ELR (cell line): Measurements from ENCODE around the gene ENOX1.

ENCODE experiments used
- DNase-seq: peaks from one replicate; pipeline ENCODE4 v3.0.0-alpha.2; 2015; ENCODE audit warnings: low read depth

Gene ENOX1

DNA sequence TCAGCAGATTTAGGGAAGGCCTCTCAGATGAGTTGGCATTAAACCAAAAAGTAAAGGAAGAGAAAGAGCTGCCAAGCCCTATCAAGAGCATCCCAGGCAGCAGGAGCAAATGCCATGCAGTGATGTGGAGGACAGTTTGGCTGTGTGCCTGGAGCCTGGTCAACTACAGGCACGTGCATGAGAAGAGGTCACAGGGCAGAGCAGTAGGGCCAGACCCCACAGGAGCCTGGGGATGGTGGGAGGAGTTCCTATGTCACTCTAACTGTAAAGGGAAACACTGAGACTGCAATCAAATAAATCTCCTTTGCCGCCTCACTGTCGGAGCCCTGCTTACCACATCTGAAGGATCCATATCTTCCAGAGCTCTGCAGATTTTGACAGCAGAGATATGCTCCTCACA is 240.5 kb downstream of the ENOX1 start:
- DNase-seq, result no peak

DNA sequence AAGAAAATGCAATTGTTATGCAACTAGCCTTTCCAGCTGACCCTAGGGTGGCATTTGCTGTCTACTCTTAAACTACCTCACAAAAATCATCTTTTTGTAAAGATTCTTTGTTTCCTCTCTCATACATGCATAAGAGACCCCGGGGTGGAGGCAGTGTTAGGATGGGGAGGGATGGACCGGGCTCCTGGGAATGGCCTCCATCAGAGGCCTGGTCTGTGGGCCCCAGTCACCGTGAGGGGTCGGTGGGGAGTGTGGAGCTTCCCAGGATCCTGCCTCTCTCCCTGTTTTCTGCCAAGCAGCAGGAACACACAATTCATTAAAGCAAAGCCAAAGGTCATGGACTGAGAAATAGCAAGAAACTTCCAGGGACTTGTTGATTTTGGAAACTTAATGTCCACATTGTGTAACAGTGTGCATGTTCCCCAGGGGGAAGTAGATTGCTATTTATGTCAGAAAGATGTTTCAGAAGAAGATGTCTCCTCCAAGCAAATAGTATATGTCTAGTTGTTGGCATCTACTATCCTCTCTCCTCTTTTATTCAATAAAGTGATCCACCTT is 241.4 kb downstream of the ENOX1 start:
- no peak for DNase-seq

DNA sequence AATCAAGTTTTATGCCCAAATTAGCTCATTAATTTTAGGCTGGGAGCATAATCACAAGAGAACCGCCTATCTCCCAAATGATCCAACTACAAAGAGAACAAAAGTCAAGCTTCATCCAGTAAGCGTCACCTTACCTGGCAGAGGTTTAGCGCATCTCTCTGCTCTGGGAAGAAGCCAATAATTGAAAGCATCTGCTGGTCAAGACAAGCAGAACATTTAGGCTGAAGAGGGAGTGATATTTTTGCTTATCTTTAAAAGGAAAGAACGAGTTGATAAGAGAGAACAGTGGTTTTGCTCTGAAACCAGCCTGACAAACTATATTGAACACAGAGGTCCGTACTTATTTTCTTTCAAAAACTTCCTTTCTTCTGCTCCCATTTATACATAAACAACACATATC is 242.1 kb downstream of the ENOX1 start:
- DNase-seq, result no peak

DNA sequence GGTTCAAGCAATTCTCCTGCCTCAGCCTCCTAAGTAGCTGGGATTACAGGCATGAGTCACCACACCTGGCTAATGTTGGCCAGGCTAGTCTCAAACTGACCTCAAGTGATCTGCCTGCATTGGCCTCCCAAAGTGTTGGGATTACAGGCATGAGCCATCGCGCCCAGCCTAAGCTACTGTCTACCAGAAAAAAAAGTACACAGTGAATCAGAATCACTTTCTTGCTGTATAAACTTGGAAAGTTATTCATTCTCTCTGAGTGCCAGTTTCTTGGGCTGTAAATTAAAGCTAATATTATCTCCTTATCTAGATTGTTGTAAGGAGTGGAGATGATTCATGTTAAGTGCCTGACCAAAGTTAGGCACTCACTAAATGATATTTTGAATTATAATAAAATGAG is 242.8 kb downstream of the ENOX1 start:
- peak; percentile 26 for DNase-seq

DNA sequence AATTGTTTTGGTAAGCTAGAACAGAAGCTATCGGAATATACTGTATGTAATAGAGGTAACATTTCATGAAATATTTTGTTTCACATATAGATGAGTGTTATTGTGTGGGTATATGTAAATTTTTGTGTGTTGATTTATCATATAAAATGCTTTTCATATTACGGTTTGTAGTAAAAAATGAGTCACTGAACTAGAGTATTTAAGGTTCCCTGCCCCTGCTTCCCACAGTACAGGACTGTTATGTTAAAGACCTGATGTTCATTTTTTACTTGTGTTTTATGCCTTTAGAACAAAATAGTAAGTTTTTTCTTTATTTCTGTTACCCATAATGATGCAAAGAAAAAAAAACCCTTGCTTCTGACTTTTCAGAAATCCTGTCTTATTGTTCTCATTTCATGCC is 243.4 kb downstream of the ENOX1 start:
- peak; percentile 41 for DNase-seq

DNA sequence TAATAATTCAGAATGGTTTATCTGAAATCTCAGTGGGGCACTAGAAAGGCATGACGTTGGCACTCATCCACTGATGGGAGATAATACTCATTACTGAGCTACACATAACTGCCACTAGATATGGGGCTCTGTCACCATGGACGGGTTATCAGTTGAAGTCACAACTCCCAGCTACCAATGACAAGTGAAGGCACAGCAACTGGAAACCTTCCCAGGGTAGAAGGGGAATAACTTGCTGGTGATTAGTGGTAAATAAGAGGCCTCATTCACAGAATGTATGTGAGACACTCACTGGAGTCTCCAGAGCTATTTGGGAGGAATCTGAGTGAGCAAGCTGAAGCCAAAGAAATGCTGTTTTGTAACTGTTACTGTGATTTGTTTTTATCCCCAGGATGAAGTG is 249.6 kb downstream of the ENOX1 start:
- DNase-seq, result no peak

DNA sequence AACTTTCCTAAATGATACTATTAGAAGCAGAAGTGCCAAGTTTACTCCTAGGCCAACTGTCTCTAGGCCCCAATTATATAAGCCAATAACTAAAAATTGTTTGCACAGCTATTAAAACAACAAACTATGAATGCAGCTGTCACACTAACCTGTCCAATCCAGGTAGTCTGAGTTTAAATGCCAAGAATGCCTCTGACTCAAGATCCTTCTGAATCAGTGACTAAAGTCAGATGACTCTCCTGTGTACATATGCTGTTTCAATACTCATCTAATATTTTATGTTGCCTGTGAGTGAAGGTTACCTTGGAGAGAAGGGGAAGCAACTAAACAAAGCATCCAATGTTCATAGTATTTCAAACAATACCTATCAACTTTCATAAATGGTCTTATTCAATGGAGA is 257.0 kb downstream of the ENOX1 start:
- no peak for DNase-seq

DNA sequence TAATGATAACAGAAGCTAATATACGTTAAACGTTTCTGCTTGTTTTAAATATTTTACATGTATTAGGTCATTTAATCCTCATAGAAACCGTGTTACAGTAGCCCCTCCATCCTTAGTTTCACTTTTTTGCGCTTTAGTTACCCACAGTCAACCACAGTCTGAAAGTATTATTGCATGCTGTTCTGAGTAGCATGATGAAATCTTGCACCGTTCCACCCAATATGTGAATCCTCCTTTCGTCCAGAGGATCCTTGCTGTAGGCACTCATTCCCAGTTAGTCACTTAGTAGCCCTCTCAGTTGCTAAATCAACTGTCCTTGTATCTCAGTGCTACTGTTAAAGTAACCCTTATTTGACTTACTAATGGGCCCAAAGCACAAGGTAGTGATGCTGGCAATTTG is 257.8 kb downstream of the ENOX1 start:
- DNase-seq, result no peak

DNA sequence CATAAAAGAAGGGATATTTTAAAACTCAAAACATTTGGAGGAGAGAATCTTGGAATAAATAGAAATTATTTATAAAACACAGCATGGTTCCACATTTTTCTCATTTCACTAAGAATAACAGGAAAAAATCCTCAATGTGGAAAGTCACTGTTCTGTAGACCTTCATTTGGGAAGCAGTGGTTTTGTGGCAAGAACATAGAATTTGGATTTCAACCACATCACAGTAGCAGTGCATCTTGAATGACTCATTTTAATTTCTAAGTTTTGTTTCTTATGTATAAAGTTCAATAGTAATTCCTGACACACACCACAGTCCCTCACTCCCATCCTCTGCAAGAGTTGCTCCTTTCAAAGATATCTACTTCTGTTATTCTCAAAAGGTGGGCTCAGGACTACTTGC is 264.0 kb downstream of the ENOX1 start:
- peak; percentile 13 for DNase-seq

DNA sequence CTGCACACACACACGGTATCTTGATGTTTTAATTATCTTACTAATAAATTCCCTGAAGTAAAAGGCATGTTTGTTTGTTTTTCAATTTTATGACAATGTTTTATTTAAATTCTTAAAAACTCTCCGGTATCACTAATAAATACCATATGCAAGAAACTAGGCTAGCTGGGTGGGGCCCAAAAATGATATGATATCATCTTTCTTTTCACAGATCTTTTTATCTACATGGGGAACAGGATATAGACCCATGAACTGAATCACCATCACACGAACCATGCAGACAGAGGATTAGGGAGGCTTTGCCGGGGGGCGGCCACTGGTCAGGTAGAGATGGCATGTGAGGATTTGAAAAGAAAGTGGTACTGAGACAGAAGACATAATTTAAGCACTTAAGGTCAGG is 266.4 kb downstream of the ENOX1 start:
- DNase-seq, result no peak

DNA sequence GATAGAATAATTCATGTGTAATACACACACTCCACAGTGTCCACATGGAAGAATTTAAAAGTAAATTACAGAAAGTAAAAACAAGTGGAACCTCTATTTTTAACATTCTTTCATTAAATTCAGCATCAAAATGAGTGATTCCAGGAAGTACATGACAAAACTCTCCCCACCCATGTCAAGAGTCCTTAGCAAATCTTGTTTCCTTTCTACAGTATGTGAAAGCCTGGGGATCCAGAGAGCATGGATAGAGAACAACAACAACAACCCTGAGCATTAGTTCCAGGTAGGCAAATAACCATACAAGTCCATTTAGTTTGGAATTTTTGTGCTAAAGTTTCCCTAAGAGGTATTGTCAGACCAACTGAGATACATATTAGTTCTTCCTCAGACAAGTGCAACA is 267.9 kb downstream of the ENOX1 start:
- DNase-seq, result no peak

DNA sequence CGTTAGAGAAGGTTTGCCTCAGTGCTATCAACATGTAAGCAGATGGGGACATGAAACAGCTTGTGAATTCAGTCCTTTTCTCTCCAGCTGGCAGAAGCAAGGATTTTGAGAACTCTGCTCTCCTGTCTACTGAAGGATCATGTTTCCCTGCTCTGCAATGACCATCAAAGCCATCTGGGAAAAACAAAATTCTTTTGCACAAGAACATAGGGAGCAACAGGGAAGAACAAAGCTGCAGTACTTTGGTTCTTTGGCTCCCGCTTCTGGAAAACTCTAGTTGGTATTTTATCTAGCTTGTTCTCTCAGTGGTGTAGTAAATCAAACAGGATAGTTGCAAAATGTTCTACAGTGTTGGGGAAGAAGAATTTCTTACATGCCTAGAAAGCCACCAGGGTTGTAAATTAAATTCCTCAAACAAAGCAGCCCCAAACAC is 270.4 kb downstream of the ENOX1 start:
- DNase-seq, result no peak

DNA sequence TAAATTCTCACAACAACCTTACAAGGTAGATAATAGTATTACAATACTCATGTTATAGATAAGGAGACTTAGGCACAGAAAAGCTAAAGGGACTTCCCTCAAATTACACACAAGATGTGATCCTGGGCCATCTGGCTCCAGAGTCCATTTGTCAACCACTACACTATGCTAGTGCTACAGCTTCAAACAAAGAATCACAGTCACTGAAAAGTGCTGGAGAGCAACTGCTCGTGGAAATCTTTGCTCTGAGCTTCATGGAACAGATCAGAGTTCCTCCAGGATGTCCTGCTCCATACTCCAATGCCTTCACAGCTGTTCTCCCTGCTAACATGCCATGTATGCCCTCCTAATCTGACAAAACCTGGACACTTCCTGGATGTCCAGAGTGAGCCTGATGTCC is 271.2 kb downstream of the ENOX1 start:
- DNase-seq, result no peak

DNA sequence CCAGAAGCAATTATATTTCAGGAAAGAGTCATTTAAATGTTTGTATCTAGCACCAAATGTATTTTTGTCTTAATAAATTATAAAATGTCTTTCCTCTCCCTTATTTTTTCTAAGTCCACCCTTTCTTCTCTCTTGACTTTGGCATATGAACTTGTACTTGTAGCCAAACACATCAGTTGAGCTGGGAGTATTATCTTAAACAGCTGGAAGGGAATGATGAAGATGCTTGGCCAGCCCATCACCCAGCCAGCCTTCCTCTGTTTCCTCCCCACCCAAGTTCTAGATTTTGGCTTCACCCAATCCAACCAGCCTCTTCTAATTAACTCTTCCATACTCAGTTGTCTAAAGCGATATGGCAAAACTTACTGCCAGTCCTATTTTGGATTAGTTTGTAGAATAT is 272.5 kb downstream of the ENOX1 start:
- DNase-seq, result no peak

DNA sequence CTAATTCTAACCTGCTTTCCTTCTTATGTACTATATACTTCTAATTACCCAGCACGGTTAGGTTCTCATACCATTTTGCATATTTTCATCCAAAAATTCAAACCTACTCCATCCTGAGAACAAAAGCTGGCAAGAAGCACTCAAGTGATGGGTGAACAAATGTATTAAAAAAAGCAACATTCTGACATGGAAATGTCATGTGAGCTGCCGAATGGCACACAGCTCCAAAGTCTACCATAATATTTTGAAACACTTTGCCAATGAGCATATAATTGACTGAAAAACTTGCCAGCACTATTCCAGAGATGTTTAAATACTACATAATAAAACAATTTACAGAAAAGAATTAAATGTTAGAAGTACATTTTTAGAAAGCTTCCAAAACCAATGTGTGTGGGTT is 274.6 kb downstream of the ENOX1 start:
- no peak for DNase-seq

DNA sequence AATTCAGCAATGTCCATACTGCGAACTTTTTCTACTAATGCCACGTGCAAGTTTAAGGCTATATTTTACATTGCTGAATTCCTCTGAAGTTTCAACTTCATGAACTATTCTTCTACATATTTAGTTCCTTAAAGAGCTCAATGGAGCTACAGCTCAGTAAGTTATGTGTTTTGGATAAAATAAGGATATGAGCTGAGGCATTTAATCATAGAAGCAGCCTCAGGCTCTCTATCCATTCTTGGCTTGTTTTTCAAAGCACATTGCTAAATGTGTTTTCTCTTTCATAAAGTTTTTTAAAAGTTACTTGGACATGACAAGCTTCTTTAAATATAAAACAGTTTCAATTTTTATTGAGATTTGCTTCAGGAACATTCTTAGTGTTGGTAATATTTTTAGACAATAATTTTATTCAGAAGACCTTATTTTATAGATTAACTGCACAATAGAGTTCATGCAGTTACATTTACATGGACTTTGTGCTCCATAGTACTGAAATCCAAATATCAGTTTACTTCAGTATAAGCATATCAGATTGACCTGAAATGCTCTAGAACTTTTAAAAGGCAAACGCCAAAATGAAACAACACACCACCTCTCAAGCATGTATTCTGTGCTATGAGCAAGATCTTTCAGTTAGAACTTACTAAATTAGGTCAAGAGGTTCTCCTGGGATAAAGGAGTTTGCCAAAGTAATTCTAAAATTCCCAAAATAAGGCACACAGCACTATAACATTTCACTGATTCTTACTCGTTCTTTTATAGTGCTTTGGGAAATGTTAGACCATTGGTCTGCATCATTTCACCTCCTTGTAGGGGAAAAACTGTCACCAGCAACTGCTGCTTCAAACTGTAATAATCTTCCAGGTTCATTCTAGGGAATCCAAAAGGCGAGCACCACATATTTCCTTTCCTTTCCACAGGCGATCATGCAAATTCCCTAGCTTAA is 275.5 kb downstream of the ENOX1 start:
- DNase-seq, result no peak

DNA sequence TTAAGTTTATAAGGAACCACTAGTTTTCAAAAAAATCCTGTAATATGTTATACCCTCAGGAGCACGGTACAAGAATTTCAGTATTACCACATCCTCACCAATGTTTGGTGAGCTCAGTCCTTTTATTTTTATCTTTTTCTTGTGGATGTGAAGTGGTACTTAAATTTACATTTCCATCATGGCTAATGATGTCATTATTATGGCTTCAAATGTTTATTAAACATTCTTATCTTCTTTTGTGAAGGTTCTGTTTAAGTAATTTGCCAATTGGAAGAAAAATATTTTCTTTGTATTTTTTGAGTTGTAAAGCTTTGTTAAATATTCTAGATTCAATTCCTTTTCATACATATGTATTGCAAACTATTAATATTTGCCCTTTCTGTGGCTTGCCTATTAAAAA is 291.0 kb downstream of the ENOX1 start:
- DNase-seq, result no peak

DNA sequence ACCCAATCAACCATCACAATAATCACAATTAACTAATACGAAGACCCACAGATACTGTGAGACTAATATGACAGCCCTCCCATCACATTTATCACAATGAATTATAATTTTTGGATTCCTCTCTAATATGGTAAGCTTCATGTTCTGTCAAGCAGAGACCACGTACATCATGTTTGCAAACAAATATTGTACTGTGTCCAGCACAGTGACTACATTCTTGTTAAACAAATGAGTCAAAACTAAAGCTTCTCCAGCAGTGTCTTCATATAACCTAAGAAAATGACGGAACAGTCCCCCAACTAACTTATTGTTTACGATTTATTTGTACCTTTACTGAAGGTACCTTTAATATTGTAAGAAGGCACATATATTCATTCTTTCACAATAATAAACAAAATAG is 292.6 kb downstream of the ENOX1 start:
- DNase-seq, result no peak

DNA sequence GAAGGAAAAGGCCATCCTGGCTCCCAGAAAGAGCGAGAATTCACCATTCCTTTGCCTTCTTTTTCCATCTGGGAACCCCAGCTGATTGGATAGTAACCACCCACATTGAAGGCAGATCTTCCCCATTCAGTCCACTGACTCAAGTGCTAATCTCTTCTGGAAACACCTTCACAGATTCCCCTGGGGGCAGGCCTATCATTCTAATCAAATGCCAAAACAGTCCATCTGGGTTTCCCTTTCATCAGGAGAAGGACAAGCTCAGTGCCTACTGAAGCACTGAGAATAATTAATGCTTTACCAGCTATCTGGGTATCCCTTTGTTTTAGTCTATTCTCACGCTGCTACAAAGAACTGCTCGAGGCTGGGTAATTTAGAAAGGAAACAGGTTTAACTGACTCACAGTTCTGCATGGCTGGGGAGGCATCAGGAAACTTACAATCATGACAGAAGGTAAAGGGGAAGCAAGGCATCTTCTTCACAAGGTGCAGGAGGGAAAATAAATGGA is 293.2 kb downstream of the ENOX1 start:
- DNase-seq, result no peak

DNA sequence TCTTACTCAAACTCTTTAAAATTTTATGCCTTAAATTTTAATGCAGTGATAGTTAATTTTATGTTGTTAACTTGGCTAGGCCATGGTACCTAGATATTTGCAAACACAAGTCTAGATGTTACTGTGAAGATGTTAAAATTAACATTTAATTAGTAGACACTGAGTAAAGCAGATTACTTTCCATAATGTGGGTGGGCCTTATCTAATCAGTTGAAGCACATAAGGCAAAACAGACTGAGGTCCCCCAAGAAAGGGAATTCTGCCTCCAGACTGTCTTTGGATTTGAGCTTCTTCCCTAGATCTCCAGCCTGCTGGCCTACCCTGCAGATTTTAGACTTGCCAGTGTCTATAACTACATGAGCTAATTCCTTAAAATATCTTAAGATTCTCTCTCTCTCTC is 294.0 kb downstream of the ENOX1 start:
- no peak for DNase-seq

DNA sequence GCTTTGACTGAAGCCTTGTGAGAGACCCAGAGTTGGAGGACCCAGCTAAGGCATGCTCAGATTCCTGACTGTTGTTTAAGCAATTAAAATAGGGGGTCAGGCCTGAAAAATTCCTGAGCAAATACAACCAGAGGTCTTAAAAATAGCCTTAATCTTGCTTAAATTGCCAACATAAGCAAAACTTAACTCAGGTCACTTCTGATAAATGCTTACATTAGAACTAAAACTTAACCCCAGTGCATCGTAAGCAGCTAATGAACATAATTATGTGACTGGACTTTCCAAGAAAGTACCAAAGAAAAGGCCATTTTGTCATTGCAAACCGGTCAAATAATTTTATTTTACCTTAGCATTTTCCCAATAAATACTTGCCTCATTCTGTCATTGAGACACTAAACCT is 294.5 kb downstream of the ENOX1 start:
- no peak for DNase-seq

DNA sequence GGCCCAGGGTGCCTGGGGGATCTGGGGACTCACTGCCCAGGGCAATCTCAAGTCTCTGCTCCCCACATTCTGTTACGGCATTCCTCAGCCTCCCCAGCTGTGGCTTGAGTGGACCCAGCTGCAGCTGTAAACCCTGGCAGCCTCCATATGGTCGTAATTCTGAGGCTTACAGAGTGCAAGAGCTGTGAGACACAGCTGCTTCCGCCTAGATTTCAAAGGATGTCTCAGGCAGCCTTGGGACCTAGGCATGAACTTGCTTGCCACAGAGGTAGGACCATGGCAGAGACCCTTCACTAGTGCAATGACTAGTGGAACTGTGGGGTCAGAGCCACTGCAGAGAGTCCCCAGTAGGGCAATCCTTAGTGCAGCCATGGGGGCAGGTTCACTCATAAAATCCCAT is 297.5 kb downstream of the ENOX1 start:
- no peak for DNase-seq

DNA sequence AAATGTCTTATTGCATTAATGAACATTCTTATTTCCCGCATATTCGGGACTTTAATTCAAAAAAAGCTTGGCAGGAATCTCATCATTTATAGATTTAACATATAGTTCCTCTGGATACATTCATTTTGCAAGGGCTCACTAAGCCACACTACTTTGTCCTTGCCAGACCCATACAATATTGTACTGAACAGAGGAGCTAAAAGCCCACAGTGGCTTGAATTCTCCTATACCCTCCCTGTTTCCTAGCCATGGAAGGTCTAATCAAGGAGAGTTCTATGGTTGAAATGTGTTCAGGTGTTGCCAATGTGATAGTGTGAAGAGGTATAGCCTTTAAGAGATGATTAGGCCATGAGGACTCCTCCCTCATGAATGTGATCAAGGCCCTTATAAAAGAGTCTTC is 298.9 kb downstream of the ENOX1 start:
- DNase-seq, result no peak

DNA sequence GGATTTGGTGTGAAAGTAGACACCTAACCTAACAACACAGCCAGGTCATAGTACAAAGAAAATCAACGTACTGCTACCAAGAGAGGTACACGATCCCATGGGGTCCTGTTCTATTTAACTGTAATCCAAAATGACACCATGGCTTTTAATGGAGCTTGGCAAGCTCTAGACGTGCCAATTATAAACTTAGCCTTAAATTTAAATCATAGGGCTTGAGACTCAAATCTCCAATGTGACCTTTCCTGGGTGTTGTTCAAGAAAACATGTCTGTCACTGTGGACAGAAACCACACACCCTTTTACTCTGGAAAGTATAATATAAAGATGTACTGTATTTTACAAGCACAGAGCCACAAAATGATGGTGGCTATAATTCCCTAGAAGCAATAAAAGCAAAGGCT is 299.3 kb downstream of the ENOX1 start:
- no peak for DNase-seq
